ENCODE results near the gene GFM1.

DNA sequence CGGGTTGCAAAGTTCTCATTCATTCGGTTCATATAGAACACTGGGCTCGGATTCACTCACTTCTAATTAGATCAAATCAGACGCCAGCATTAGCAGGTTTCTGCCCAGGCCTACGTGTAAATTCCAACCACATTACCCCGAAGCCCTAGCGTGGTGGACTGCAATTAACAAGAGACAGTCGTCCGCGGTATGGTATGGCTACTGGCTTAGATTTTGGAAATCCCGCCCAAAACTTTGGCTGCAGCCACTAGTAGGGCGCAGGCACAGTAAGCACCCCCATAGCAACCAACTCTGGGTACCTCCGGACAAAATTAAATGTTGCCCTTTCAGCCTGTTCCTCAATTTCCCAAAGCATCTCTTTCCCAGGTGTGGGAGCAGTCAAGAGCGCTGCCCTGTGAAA is 87.2 kb downstream of the GFM1 start:
- TF ChIP-seq, protein P1, sequence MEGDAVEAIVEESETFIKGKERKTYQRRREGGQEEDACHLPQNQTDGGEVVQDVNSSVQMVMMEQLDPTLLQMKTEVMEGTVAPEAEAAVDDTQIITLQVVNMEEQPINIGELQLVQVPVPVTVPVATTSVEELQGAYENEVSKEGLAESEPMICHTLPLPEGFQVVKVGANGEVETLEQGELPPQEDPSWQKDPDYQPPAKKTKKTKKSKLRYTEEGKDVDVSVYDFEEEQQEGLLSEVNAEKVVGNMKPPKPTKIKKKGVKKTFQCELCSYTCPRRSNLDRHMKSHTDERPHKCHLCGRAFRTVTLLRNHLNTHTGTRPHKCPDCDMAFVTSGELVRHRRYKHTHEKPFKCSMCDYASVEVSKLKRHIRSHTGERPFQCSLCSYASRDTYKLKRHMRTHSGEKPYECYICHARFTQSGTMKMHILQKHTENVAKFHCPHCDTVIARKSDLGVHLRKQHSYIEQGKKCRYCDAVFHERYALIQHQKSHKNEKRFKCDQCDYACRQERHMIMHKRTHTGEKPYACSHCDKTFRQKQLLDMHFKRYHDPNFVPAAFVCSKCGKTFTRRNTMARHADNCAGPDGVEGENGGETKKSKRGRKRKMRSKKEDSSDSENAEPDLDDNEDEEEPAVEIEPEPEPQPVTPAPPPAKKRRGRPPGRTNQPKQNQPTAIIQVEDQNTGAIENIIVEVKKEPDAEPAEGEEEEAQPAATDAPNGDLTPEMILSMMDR (conservative IDR thresholded peaks at IDR 0.05; ENCODE audit: low read depth, low read length): no peak
- no peak for TF ChIP-seq EZH2 (IDR thresholded peaks at IDR 0.05; ENCODE audit: borderline replicate concordance, low read depth, low read length, poor library complexity, severe bottlenecking)
